Mesothelial cell of epicardium (in vitro differentiated cells): ENCODE data around the gene RSRC1. TPM values are rescaled to one million over a fixed set of nuclear protein-coding genes. Genes with fewer than 3 reads are reported as not detected.

ENCODE experiments used
- DNase-seq, 2 experiments: peaks; one replicate each; pipeline ENCODE4 v3.0.0; 2021; ENCODE audit warnings: low spot score in 2 of 2; ENCODE audit not compliant: unreplicated experiment in 2 of 2
- H3K27ac Mint-ChIP-seq: 2 replicates; pipeline ENCODE4 v1.8.0; 2021; ENCODE audit warnings: mixed read lengths
- H3K27me3 Mint-ChIP-seq: 2 replicates; pipeline ENCODE4 v1.8.0; 2021; ENCODE audit warnings: low read depth, mixed read lengths
- H3K36me3 Mint-ChIP-seq: 2 replicates; pipeline ENCODE4 v1.8.0; 2021; ENCODE audit warnings: mixed read lengths
- H3K4me1 Mint-ChIP-seq: 2 replicates; pipeline ENCODE4 v1.8.0; 2021; ENCODE audit warnings: mixed read lengths
- H3K4me3 Mint-ChIP-seq: 2 replicates; pipeline ENCODE4 v1.8.0; 2021; ENCODE audit warnings: mild to moderate bottlenecking, moderate library complexity, mixed read lengths
- H3K9me3 Mint-ChIP-seq: 2 replicates; pipeline ENCODE4 v1.8.0; 2021; ENCODE audit warnings: mixed read lengths
- CTCF ChIP-seq: fragments of 200-600 bp; sonication (generic); IDR thresholded peaks from one replicate; pipeline ENCODE4 v1.5.0; 2021; ENCODE audit warnings: antibody characterized with exemption; ENCODE audit not compliant: unreplicated experiment
- total RNA-seq: library from RNA; stranded (reverse); gene quantifications from 3 replicates; pipeline ENCODE4 v1.2.1, GENCODE V29; 2021

Gene RSRC1
- total RNA-seq, 1 donor from 2014 or later: 34.9 TPM

GRCh38 chr3:158574646-158575045 is 464.8 kb downstream of the RSRC1 start:
- Mint-ChIP-seq H3K27me3 (peaks cover 15% of the 10 kb centered on the region), H3K4me3 (no peak overlapping the region), H3K27ac (no peak overlapping the region), H3K4me1 (peaks cover 12% of the 10 kb centered on the region), H3K36me3 (no peaks in the 10 kb centered on the region), H3K9me3 (no peaks in the 10 kb centered on the region)
- TF ChIP-seq CTCF: no peak
- no peak for DNase-seq

- peaks cover 2% of the 10 kb centered on the region for H3K9me3 Mint-ChIP-seq
- no peaks in the 10 kb centered on the region for H3K4me1 Mint-ChIP-seq
- TF ChIP-seq CTCF: no peak
- no peaks in the 10 kb centered on the region for H3K27me3 Mint-ChIP-seq
- no peaks in the 10 kb centered on the region for H3K36me3 Mint-ChIP-seq
- no peak overlapping the region for H3K27ac Mint-ChIP-seq
- H3K4me3 Mint-ChIP-seq: no peak overlapping the region
- no peak for DNase-seq
These were observed 480.3 kb downstream of the RSRC1 start for GRCh38 chr3:158590223-158590622.

Other genes starting within 250 kb of the RSRC1 start
- 0.79 to 1.4 TPM (median 0.89 TPM) in 3 replicates for gene SHOX2, start 3.7 kb upstream of the RSRC1 start, total RNA-seq